Urothelium cell line (cell line): ENCODE results near the gene AHRR.

Experiments used
- DNase-seq: peaks from one replicate; pipeline ENCODE4 v3.0.0; 2011; ENCODE audit warnings: low spot score, mixed read lengths
- FAIRE-seq: peaks from 2 replicates; lab custom pipeline; 2011; peaks lifted over from hg19 to GRCh38; lab: Jason Lieb, UNC

AHRR gene

GRCh38 chr5:423626-424261 lies 102.2 kb downstream of the AHRR start:
- no peak for FAIRE-seq
- no peak for DNase-seq

GRCh38 chr5:424301-425110 lies 103.0 kb downstream of the AHRR start:
- FAIRE-seq (no peak), DNase-seq (no peak)

- DNase-seq (no peak), FAIRE-seq (no peak)
These were observed 104.2 kb downstream of the AHRR start for GRCh38 chr5:425714-426113.

- FAIRE-seq = peak; percentile 88
These were observed 105.0 kb downstream of the AHRR start for GRCh38 chr5:426392-426976.

GRCh38 chr5:427415-428087 lies 106.0 kb downstream of the AHRR start:
- FAIRE-seq (no peak), DNase-seq (no peak)

More at GRCh38 chr5:426392-426976, 105.0 kb downstream of the AHRR start:
- DNase-seq = no peak

GRCh38 chr5:428219-428618 lies 106.7 kb downstream of the AHRR start:
- no peak for FAIRE-seq
- no peak for DNase-seq

GRCh38 chr5:428754-429452 lies 107.4 kb downstream of the AHRR start:
- FAIRE-seq (no peak), DNase-seq (no peak)

- DNase-seq = no peak
- FAIRE-seq = no peak
These were observed 108.1 kb downstream of the AHRR start for GRCh38 chr5:429453-430188.

- DNase-seq = no peak
- FAIRE-seq = no peak
These were observed 108.9 kb downstream of the AHRR start for GRCh38 chr5:430214-430925.

GRCh38 chr5:431001-431710 lies 109.6 kb downstream of the AHRR start:
- DNase-seq (peak; percentile 67), FAIRE-seq (peak; percentile 55)

- FAIRE-seq (no peak), DNase-seq (no peak)
These were observed 110.2 kb downstream of the AHRR start for GRCh38 chr5:431711-432050.

- DNase-seq (no peak), FAIRE-seq (no peak)
These were observed 110.8 kb downstream of the AHRR start for GRCh38 chr5:432201-432927.

GRCh38 chr5:432928-433791 lies 111.6 kb downstream of the AHRR start:
- FAIRE-seq = no peak

GRCh38 chr5:433836-434235 lies 112.3 kb downstream of the AHRR start:
- FAIRE-seq (no peak), DNase-seq (no peak)

More at GRCh38 chr5:432928-433791, 111.6 kb downstream of the AHRR start:
- no peak for DNase-seq

GRCh38 chr5:434443-435146 lies 113.1 kb downstream of the AHRR start:
- no peak for FAIRE-seq
- DNase-seq = no peak

- FAIRE-seq (no peak), DNase-seq (no peak)
These were observed 113.8 kb downstream of the AHRR start for GRCh38 chr5:435156-435790.
